ENCODE results near the gene IDI2. TPM values are rescaled to one million over a fixed set of nuclear protein-coding genes. Genes with fewer than 3 reads are reported as not detected.

IDI2 gene
- total RNA-seq, 4 donors from 2014 or later: 0.30 TPM; not detected in 3

DNA sequence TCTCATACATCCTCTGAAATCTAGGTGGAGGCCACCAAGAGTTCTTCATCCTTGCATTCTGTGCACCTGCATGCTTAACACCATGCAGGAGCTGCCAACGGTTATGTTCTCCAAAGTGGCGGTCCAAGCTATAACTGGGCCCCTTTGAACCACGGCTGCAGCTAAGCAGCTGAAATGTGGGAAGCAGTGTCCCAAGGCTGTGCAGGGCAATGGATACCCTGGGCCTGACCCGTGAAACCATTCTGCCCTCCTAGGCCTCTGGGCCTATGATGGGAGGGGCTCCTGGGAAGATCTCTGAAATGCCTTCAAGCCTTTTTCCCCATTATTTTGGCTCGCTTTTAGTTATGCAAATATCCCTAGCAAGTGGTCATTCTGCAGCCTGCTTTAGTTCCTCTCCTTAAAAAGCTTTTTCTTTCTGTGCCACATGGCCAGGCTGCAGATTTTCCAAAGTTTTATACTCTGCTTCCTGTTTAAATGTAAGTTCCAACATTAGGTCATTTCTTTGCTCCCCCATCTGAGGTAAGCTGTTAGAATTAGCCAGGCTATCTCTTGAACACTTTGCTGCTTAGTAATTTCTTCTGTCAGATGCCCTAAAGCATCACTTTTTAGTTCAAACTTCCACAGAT, 45.1 kb downstream of the IDI2 start:
- Histone ChIP-seq H3K36me3 (peaks cover 0 to 24% (median 0%) of the 10 kb centered on the region in 3 donors), H3K9me3 (peaks cover 0 to 37% (median 3%) of the 10 kb centered on the region in 4 donors), H3K27me3 (no peaks in the 10 kb centered on the region), H3K4me3 (no peak overlapping the region), H3K4me1 (no peaks in the 10 kb centered on the region), H3K27ac (no peak overlapping the region)
- TF ChIP-seq, protein P1, sequence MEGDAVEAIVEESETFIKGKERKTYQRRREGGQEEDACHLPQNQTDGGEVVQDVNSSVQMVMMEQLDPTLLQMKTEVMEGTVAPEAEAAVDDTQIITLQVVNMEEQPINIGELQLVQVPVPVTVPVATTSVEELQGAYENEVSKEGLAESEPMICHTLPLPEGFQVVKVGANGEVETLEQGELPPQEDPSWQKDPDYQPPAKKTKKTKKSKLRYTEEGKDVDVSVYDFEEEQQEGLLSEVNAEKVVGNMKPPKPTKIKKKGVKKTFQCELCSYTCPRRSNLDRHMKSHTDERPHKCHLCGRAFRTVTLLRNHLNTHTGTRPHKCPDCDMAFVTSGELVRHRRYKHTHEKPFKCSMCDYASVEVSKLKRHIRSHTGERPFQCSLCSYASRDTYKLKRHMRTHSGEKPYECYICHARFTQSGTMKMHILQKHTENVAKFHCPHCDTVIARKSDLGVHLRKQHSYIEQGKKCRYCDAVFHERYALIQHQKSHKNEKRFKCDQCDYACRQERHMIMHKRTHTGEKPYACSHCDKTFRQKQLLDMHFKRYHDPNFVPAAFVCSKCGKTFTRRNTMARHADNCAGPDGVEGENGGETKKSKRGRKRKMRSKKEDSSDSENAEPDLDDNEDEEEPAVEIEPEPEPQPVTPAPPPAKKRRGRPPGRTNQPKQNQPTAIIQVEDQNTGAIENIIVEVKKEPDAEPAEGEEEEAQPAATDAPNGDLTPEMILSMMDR (IDR thresholded peaks at IDR 0.05): no peak
- TF ChIP-seq POLR2A (IDR thresholded peaks at IDR 0.05) (no peak), EP300 (IDR thresholded peaks at IDR 0.05) (no peak)
- DNase-seq (ENCODE audit: low spot score in 2 of 2): no peak
- WGBS, 2 donors: 99 to 100% methylated on average over 4 to 5 of the region's 5 CpGs

DNA sequence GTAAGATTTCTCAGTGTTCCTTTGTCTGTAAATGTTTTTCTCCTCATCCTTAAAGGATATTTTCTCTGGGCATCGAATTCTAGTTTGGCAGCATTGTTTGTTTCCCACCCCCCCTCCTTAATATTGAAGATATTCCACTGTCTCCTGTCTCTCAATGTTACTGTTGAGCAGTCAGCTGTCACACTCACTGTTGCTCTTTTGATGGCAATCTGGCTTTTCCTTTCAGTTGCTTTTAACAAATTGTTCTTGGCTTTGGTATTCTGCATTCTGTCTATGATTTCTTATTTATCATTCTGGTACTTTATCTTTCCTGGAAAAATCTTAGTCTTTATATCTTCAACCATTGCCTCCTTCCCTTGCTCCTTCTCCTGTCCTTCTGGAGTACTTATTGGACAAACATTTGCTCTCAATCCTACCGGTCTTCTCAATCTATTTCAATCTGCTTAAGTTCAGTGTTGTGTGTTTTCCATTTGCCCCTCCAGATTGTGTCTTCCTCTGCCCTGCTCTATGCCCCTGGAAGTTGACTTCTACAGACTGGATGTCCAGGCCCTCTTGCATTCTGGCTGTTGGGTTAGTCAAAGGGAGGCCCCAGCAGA, 46.7 kb downstream of the IDI2 start:
- TF ChIP-seq, protein P1 (IDR thresholded peaks at IDR 0.05): no peak
- TF ChIP-seq EP300 (IDR thresholded peaks at IDR 0.05) (no peak), POLR2A (IDR thresholded peaks at IDR 0.05) (no peak)
- no peak overlapping the region for H3K4me3 ChIP-seq
- no peaks in the 10 kb centered on the region for H3K4me1 ChIP-seq
- no peak for DNase-seq (ENCODE audit: low spot score in 2 of 2)
- no peaks in the 10 kb centered on the region for H3K27me3 ChIP-seq
- H3K27ac ChIP-seq: no peak overlapping the region
- peaks cover 0 to 37% (median 3%) of the 10 kb centered on the region in 4 donors for H3K9me3 ChIP-seq
- H3K36me3 ChIP-seq: peaks cover 0 to 24% (median 0%) of the 10 kb centered on the region in 3 donors
- 93 to 95% methylated on average over 2 of the region's 2 CpGs for WGBS, 2 donors

DNA sequence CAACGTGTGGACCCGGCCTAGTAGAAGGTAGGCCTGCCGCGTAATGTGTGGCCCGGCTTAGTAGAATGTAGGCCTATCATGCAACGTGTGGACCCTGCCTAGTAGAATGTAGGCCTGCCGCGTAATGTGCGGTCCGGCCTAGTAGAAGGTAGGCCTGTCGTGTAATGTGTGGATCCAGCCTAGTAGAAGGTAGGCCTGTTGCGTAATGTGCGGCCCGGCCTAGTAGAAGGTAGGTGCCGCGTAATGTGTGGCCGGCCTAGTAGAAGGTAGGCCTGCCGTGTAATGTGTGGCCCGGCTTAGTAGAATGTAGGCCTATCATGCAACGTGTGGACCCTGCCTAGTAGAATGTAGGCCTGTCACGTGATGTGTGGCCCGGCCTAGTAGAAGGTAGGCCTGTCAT, 49.3 kb downstream of the IDI2 start:
- no peaks in the 10 kb centered on the region for H3K27me3 ChIP-seq
- peaks cover 0 to 42% (median 3%) of the 10 kb centered on the region in 4 donors for H3K9me3 ChIP-seq
- DNase-seq (ENCODE audit: low spot score in 2 of 2): no peak
- H3K4me3 ChIP-seq: no peak overlapping the region
- WGBS, 2 donors: 92 to 93% methylated on average over 22 of the region's 22 CpGs
- H3K27ac ChIP-seq: no peak overlapping the region
- TF ChIP-seq, protein P1 (IDR thresholded peaks at IDR 0.05): no peak
- TF ChIP-seq EP300 (IDR thresholded peaks at IDR 0.05): no peak
- TF ChIP-seq POLR2A (IDR thresholded peaks at IDR 0.05): no peak
- peaks cover 0 to 24% (median 0%) of the 10 kb centered on the region in 3 donors for H3K36me3 ChIP-seq
- no peaks in the 10 kb centered on the region for H3K4me1 ChIP-seq

DNA sequence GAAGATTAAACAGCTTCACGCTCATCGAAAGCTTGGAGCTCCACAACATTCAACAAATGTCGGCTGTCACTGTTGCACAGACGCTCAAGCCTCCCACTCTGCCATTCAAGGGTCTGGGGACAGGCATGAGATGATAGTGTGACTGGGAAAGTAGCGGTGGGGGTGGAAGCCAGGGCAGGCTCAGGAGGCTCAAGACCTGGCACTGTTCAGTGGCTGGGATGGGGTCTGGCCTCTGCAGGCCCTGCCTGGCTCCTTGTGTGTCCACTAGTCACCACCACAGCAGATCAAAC, 50.9 kb downstream of the IDI2 start:
- no peak overlapping the region for H3K4me3 ChIP-seq
- no peak for DNase-seq (ENCODE audit: low spot score in 2 of 2)
- H3K36me3 ChIP-seq: peaks cover 0 to 14% (median 0%) of the 10 kb centered on the region in 3 donors
- H3K27me3 ChIP-seq: no peaks in the 10 kb centered on the region
- 90 to 94% methylated on average over 5 of the region's 5 CpGs for WGBS, 2 donors
- no peak overlapping the region for H3K27ac ChIP-seq
- peaks cover 0 to 29% (median 3%) of the 10 kb centered on the region in 4 donors for H3K9me3 ChIP-seq
- H3K4me1 ChIP-seq: peaks cover 0 to 7% (median 0%) of the 10 kb centered on the region in 4 donors
- TF ChIP-seq EP300 (IDR thresholded peaks at IDR 0.05) (no peak), POLR2A (IDR thresholded peaks at IDR 0.05) (no peak)
- TF ChIP-seq, protein P1 (IDR thresholded peaks at IDR 0.05): no peak

DNA sequence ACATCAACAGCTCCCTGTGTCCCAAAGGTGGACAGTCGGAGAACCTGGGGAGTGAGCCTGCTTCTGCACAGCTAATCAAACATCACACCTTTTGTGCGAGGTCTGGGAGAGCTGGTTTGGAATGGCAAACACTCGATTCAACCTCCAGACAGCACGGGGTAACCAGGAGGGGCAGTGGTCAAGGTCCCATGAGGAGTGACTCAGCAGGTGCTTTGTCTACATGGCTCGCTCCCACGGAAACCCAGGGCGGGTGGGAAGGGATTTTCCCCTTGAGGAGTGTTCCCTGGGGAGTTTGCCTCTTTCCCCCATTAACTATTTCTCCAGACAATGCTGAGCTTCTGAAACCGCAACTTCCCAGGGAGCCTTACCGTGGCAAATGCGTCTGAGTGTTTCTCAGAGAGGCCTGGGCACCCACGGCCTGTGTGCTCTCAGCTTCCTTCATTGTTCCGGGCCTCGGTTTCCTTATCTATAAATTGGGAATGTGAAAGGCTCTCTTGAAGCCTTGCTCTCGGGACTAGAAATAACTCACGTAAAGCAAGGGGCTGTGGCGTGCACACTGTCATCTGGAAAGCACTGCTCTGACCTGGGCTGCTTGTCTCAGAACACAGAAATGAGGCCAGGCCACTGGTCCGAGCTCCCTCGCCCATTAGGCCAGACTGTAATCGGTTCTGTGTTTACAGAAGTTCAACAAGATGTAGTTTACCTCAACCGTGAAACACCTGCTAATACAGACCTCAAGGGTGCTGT, 51.4 kb downstream of the IDI2 start:
- H3K4me1 ChIP-seq: peaks cover 0 to 7% (median 0%) of the 10 kb centered on the region in 4 donors
- no peaks in the 10 kb centered on the region for H3K27me3 ChIP-seq
- H3K27ac ChIP-seq: no peak overlapping the region
- peaks cover 0 to 9% (median 0%) of the 10 kb centered on the region in 3 donors for H3K36me3 ChIP-seq
- WGBS, 2 donors: 77 to 78% methylated on average over 20 of the region's 20 CpGs
- no peak for DNase-seq (ENCODE audit: low spot score in 2 of 2)
- TF ChIP-seq, protein P1 (IDR thresholded peaks at IDR 0.05): no peak
- TF ChIP-seq EP300 (IDR thresholded peaks at IDR 0.05) (no peak), POLR2A (IDR thresholded peaks at IDR 0.05) (no peak)
- peaks cover 0 to 30% (median 2%) of the 10 kb centered on the region in 4 donors for H3K9me3 ChIP-seq
- H3K4me3 ChIP-seq: no peak overlapping the region

Data from tibial nerve (tissue), 4 donors.